Liver (tissue), 9 donors: ENCODE data around the gene CCL2. TPM values are rescaled to one million over a fixed set of nuclear protein-coding genes. Genes with fewer than 3 reads are reported as not detected.

Experiments
- DNase-seq: peaks from one replicate; pipeline ENCODE4 v3.0.0-alpha.2; 2017; ENCODE audit warnings: low spot score
- H3K27ac ChIP-seq, 2 donors: one replicate each; pipeline ENCODE4 v1.7.0; 2013; ENCODE audit warnings: inconsistent platforms in 2 of 2, low read length in 2 of 2, control low read depth in 1 of 2, low read depth in 1 of 2, mild to moderate bottlenecking in 1 of 2
- H3K27me3 ChIP-seq, 4 donors: one replicate each; pipeline versions ENCODE4 v1.6.1 to v1.7.0; 2013; ENCODE audit warnings: low read length in 3 of 4, inconsistent platforms in 1 of 4, mild to moderate bottlenecking in 1 of 4, moderate library complexity in 1 of 4; ENCODE audit not compliant: control insufficient read depth in 4 of 4, insufficient read depth in 4 of 4
- H3K36me3 ChIP-seq, 4 donors: one replicate each; pipeline versions ENCODE4 v1.6.1 to v1.7.0; 2013; ENCODE audit warnings: low read length in 3 of 4, mild to moderate bottlenecking in 3 of 4, low read depth in 1 of 4, moderate library complexity in 1 of 4; ENCODE audit not compliant: control insufficient read depth in 4 of 4, insufficient read depth in 3 of 4
- H3K4me1 ChIP-seq, 4 donors: one replicate each; pipeline versions ENCODE4 v1.6.1 to v1.7.0; 2013; ENCODE audit warnings: low read length in 3 of 4, mild to moderate bottlenecking in 3 of 4, moderate library complexity in 1 of 4; ENCODE audit not compliant: control insufficient read depth in 4 of 4, insufficient read depth in 4 of 4
- H3K4me3 ChIP-seq, 3 donors: one replicate each; pipeline versions ENCODE4 v1.6.1 to v1.7.0; 2013; ENCODE audit warnings: low read length in 3 of 3, control low read depth in 1 of 3, low read depth in 1 of 3, mild to moderate bottlenecking in 1 of 3
- H3K9ac ChIP-seq, 2 donors: one replicate each; pipeline ENCODE4 v1.7.0; 2013; ENCODE audit warnings: low read length in 2 of 2, mild to moderate bottlenecking in 2 of 2, moderate library complexity in 2 of 2, control low read depth in 1 of 2, low read depth in 1 of 2
- H3K9me3 ChIP-seq, 4 donors: one replicate each; pipeline versions ENCODE4 v1.6.1 to v1.7.0; 2013; ENCODE audit warnings: low read length in 3 of 4; ENCODE audit not compliant: control insufficient read depth in 4 of 4
- ATF3 ChIP-seq: IDR thresholded peaks from 2 replicates; pipeline ENCODE4 v1.6.1; 2016; ENCODE audit warnings: antibody characterized with exemption
- JUND ChIP-seq, 2 donors: IDR thresholded peaks; 2 replicates each; pipeline ENCODE4 v1.6.1; 2016; ENCODE audit warnings: antibody characterized with exemption in 2 of 2
- MAX ChIP-seq: IDR thresholded peaks from 2 replicates; pipeline ENCODE4 v1.6.1; 2016; ENCODE audit warnings: antibody characterized with exemption
- NR2F2 ChIP-seq: IDR thresholded peaks from 2 replicates; pipeline ENCODE4 v1.6.1; 2016; ENCODE audit warnings: antibody characterized with exemption
- REST ChIP-seq: IDR thresholded peaks from 2 replicates; pipeline ENCODE4 v1.6.1; 2016; ENCODE audit warnings: antibody characterized with exemption, mild to moderate bottlenecking
- RXRA ChIP-seq, 2 donors: IDR thresholded peaks; 2 replicates each; pipeline ENCODE4 v1.6.1; 2017 to 2018; ENCODE audit warnings: antibody characterized with exemption in 2 of 2, mild to moderate bottlenecking in 1 of 2
- SP1 ChIP-seq: IDR thresholded peaks from 2 replicates; pipeline ENCODE4 v1.6.1; 2018; ENCODE audit warnings: antibody characterized with exemption, mild to moderate bottlenecking
- ZBTB33 ChIP-seq: IDR thresholded peaks from 2 replicates; pipeline ENCODE4 v1.6.1; 2016; ENCODE audit warnings: antibody characterized with exemption
- WGBS: extraction: QIAGEN DNeasy Blood & Tissue Kit; methylation state at CpG from one replicate; pipeline ENCODE4 v1.1.7; 2013; 5-methylcytosine and 5-hydroxymethylcytosine counted together
- polyA plus RNA-seq, 2 donors: library from polyadenylated mRNA; stranded (reverse) in 1 of 2; unstranded in 1 of 2; fragments of 200-250 nt in 1 of 2; fragments of >200 nt in 1 of 2; fragmentation: Nextera tagmentation in 1 of 2; extraction: Ambion mirVana in 1 of 2; gene quantifications; one replicate each; pipeline versions ENCODE4 v1.2.1 to v1.2.3, GENCODE V29; 2013 to 2015
- total RNA-seq, 2 donors: library from RNA; depleted of rRNA; stranded (reverse); fragments of >200 nt; gene quantifications; one replicate each; pipeline ENCODE4 v1.2.3, GENCODE V29; 2014
- donor health status: healthy.
- donor health status: healthy.
- donor health status: healthy.
- donor health status: healthy.
- donor health status: healthy.

The CCL2 gene
- total and polyA plus RNA-seq, 4 donors, result 3.5 to 8.9 (median 5.4) TPM

GRCh38 chr17:34254146-34254545 lies 939 bp upstream of the CCL2 start:
- Histone ChIP-seq H3K36me3 (no peaks in the 10 kb centered on the region), H3K9ac (no peak overlapping the region), H3K27me3 (no peaks in the 10 kb centered on the region), H3K27ac (peak overlapping the region; percentile 51 to 61), H3K9me3 (no peaks in the 10 kb centered on the region), H3K4me1 (peaks cover 0 to 4% (median 2%) of the 10 kb centered on the region in 4 donors), H3K4me3 (no peak overlapping the region)
- 48% methylated on average over 3 of the region's 3 CpGs for WGBS
- peak; percentile 13 for TF ChIP-seq SP1
- TF ChIP-seq ATF3, result no peak
- no peak for TF ChIP-seq MAX
- TF ChIP-seq NR2F2, result peak; percentile 44
- peak in 1 of 2 donors; percentile 9 for TF ChIP-seq JUND (IDR thresholded peaks at IDR 0.05)
- peak; percentile 84 for TF ChIP-seq REST
- TF ChIP-seq RXRA (IDR thresholded peaks at IDR 0.05), result peak in 1 of 2 donors; percentile 38
- DNase-seq, result no peak

GRCh38 chr17:34255381-34255732 lies 272 bp downstream of the CCL2 start:
- WGBS, result 37% methylated on average over 5 of the region's 5 CpGs
- no peaks in the 10 kb centered on the region for H3K9me3 ChIP-seq
- peak overlapping the region; percentile 1 to 18 (median 9) for H3K4me3 ChIP-seq
- no peaks in the 10 kb centered on the region for H3K27me3 ChIP-seq
- DNase-seq, result no peak
- H3K36me3 ChIP-seq, result no peaks in the 10 kb centered on the region
- H3K4me1 ChIP-seq, result peaks cover 0 to 4% (median 2%) of the 10 kb centered on the region in 4 donors
- TF ChIP-seq RXRA (IDR thresholded peaks at IDR 0.05) (no peak), ZBTB33 (no peak), MAX (no peak), REST (no peak)
- H3K9ac ChIP-seq, result peak overlapping the region in 1 of 2 donors; percentile 19
- H3K27ac ChIP-seq, result peak overlapping the region; percentile 51 to 61
